ENCODE results near the gene RNF123. TPM values are rescaled to one million over a fixed set of nuclear protein-coding genes. Genes with fewer than 3 reads are reported as not detected.

RNF123 gene
- total RNA-seq, 1 donor from 2014 or later: 23.2 TPM

- DNase-seq (ENCODE audit: low read depth in 2 of 2): no peak
These were observed 12.2 kb downstream of the RNF123 start for GRCh38 chr3:49701388-49702077.

GRCh38 chr3:49702672-49703071 is 13.3 kb downstream of the RNF123 start:
- no peak for DNase-seq (ENCODE audit: low read depth in 2 of 2)

DNA sequence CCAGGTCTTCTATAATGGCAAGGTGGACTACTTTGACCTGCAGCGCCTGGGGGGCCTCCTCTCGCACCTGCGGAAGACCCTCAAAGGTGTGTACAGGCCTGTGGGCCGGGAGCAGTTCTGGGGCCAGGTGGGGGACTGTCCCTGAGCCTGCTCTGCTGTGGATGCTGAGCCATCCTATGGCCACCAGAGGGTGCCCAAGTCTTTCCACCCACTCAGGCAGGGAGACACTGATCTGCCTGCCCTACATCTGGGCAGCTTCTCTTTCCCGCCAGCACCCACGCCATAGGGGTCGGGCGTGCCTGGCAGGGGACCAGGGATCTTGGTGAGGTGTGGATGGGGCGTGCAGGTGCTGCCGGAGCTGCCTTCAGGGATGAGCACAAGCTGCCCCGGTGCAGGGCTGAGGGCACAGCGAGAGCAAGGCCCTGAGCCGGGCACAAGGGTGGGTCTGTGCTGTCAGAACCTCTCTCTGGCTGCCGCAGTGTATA is 14.1 kb downstream of the RNF123 start:
- peak; percentile 74 to 86 for DNase-seq (ENCODE audit: low read depth in 2 of 2)

GRCh38 chr3:49703956-49704355 is 14.6 kb downstream of the RNF123 start:
- peak; percentile 33 to 46 for DNase-seq (ENCODE audit: low read depth in 2 of 2)

GRCh38 chr3:49704629-49705028 is 15.3 kb downstream of the RNF123 start:
- no peak for DNase-seq (ENCODE audit: low read depth in 2 of 2)

GRCh38 chr3:49705390-49705960 is 16.1 kb downstream of the RNF123 start:
- no peak for DNase-seq (ENCODE audit: low read depth in 2 of 2)

DNA sequence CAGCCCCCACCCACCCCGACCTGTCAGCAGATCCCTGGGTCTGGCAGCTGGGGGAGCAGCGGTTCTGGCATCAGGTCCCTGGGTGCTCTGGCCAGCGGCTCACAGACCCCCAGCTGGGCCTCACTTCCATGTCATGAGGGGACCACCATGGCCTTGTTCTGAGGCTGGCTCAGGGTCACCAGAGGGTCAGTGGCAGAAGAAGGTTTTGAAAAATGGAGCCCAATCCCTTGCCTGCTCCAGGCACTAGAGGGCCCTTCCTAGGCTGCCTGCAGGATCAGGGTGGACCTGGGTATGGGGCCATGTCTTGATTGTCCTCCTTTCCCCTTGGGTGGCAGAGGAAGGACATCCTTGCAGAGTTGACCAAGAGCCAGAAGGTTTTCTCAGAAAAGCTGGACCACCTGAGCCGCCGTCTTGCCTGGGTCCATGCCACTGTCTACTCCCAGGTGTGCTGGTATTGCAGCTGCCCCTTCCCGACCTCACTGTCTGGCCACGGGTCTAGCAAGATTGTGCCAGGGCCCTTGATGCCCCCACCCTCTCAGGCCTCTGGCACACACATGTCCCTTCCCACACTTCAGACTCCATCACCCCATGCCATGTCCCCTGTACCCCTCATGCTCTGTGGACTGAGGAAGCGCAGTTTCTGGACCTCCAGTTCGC is 17.2 kb downstream of the RNF123 start:
- DNase-seq (ENCODE audit: low read depth in 2 of 2): no peak

DNA sequence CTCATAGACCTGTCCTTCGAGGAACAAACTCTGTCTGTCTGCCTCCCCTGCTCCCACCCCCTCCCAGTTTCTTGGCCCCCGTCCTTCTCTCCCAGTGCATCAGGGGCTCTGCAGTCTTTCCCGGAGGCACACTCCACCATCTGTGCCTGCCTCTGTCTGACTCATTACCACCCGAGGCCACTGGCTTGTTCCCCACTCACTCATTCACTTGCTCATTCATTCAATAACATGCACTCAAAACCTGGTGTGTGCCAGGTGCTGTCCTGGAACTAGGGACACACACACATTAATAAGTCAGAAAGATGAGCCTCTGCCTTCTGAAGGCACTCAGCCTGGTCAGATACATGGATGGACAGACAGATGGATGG is 17.7 kb downstream of the RNF123 start:
- DNase-seq (ENCODE audit: low read depth in 2 of 2): no peak

DNA sequence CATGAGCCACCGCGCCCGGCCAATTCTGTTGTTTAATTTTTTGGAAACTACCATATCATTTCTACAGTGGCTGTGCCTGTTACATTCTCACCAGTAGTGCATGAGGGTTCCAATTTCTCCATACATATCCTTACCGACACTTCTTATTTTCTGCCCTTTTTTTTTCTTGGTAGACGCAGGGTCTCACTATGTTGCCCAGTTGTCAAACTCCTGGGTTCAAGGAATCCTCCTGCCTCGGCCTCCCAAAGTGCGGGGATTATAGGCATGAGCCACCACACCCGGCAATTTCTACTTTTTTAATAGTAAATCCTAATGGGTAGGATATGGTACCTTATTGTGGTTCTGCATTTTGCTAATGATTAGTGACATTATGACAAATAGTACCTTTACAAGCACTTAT is 20.5 kb downstream of the RNF123 start:
- DNase-seq (ENCODE audit: low read depth in 2 of 2): no peak

DNA sequence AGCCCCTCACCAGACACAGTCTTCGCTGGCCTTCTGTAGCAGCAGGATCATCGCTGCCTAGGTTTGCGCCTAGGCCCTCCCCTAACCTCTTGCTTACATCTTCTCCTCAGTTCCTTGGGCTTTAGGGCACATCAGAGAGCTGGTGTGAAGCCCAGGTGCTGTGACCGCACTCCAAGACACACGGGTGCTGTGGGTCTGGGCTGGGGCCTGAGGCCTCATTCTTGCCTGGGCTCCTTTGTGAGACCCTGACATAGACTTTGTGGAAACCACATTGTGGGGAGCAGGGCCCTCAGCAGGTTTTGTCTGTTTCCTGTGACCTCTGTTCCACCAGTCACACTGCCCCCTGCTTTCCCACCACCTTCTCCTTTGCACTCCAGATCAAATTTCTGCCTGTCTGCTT is 22.1 kb downstream of the RNF123 start:
- DNase-seq (ENCODE audit: low read depth in 2 of 2): no peak

- DNase-seq (ENCODE audit: low read depth in 2 of 2): no peak
These were observed 22.8 kb downstream of the RNF123 start for GRCh38 chr3:49712166-49712565.

- no peak for DNase-seq (ENCODE audit: low read depth in 2 of 2)
These were observed 23.4 kb downstream of the RNF123 start for GRCh38 chr3:49712631-49713317.

GRCh38 chr3:49713336-49714105 is 24.2 kb downstream of the RNF123 start:
- no peak for DNase-seq (ENCODE audit: low read depth in 2 of 2)

DNA sequence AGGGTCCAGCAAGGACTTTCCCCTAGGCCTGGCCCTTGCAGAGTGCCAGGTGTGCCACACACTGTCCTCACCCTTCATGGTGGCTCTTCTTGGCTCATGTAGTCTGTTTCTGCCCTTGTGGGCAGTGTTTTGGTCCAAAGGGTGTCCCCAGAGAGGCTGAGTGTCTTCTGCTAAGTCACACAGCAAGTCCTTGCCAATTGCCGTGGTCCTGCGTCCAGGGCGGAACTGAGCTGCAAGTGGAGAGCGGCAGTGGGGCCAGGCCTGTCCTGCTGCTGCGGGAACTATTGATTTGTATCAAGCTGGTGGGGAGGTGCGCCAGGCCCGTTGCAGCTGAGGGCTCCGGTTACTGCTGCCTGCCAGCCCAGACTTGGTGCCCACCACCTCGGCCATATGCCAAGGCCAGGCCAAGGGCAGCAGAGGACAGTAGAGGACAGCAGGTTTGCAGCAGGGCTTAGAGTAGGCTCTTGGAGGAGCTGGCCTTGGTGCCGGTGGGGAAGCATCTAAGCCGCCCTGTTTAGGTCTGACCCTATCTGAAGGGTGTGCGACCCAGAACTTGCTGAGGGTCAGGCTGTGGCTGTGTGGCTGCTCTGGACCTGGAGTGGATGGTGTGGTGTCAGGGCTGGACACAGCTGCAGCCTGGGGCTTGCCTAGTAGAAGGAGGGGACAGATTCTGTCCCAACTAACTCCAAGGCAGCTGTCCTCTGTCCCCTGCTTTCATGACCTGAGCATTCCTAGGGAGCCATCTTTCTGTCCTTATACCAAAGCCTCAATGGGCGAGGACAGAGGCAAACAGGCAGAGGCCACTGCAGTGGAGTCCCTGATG is 25.6 kb downstream of the RNF123 start:
- no peak for DNase-seq (ENCODE audit: low read depth in 2 of 2)

- DNase-seq (ENCODE audit: low read depth in 2 of 2): no peak
These were observed 26.3 kb downstream of the RNF123 start for GRCh38 chr3:49715611-49716121.

GRCh38 chr3:49716169-49716568 is 26.8 kb downstream of the RNF123 start:
- DNase-seq (ENCODE audit: low read depth in 2 of 2): no peak

DNA sequence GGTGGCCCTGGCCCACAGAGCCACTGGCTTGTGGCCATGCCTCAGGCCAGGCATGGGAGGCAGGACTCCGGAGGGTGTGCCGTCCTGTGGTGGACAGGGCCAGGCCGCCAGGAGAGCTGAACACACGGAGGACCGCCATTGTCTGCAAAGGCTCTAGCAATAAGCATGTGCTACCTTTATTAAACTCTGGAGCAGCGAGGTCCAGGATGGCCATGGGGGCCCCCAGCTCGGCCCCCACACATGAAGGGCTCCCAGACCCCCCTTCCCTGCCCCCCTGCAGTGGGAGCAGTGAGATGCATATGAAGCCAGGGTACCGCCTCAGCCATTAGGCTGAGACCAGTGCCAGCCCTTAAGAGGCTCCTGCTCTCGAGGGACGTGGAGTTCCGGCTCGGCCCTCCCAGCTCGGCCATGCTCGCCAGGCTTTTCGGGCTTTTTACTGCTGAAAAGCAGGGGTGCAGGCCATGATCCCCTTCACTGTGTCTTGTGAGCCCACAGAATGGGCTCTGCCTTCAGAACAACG is 27.4 kb downstream of the RNF123 start:
- no peak for DNase-seq (ENCODE audit: low read depth in 2 of 2)

GRCh38 chr3:49717211-49717958 is 28.0 kb downstream of the RNF123 start:
- no peak for DNase-seq (ENCODE audit: low read depth in 2 of 2)
